ENCODE measurements around the gene NUDT14.

Gene NUDT14

DNA sequence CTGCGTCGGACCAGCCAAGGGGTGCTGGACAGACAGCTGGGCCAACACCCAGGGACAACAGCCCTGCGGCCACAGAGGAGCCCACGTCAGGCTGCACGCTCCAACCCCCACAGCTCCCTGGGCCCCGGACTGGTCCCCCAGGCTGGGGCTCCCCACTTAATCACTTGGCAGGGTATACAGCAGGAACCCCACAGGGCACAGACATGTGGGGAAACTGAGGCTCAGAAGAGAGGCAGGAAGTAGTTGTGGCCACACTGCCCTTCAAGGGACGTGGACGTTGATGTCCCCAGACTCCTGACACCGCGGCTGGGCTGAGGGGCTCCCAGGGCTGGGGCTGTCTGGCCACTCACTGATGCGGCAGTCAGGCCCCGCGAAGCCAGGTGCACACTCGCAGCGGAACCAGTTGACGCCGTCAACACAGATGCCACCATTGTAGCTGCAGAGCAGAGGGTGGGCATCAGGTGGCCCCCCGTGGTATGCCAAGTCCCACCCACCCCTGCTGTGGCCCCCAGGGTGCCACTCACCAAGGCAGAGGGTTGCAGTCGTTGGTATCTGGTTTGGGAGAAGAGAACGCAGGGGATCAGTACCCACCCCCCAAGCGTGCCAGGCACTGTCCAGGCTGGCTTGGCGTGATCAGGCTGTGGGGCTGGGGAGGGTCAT lies 34.0 kb downstream of the NUDT14 start:
- no peak for DNase-seq (ENCODE audit: low spot score)

DNA sequence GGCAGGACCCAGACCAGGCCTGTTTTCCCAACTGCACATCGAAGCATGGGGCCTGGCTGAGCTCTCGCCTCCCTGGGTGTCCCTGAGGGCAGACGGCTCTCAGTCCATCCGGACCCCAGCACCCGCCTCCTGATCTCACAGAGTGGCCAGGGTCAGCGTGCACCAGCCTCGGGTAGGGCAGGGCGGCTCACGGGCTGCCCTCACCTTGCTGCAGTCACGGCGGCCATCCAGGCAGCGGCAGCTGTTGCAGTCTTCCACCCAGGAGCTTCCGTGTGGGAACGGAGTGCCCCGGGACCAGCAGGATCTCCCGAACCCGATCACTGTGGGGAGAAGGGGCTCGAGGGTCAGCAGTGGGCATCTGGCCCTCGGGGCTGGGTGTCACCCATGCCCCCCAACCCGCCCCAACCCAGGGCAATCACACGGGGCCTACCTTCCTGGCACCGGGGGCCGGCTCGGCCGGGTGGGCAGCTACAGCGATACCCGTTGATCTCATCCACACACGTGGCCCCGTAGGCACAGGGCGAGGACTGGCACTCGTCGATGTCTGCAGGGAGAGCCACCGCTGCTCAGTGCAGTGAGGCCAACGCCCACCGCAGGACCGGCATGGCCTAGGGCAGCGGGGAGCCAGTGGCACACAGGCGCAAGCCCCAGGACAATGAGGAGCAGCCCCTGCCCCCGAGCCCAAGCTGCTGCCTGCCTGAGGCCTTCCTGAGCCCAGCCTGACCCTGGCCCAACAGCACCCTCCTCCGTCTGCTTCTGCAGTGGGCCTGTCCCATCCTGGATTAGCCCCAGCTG lies 34.7 kb downstream of the NUDT14 start:
- DNase-seq (ENCODE audit: low spot score), result no peak

DNA sequence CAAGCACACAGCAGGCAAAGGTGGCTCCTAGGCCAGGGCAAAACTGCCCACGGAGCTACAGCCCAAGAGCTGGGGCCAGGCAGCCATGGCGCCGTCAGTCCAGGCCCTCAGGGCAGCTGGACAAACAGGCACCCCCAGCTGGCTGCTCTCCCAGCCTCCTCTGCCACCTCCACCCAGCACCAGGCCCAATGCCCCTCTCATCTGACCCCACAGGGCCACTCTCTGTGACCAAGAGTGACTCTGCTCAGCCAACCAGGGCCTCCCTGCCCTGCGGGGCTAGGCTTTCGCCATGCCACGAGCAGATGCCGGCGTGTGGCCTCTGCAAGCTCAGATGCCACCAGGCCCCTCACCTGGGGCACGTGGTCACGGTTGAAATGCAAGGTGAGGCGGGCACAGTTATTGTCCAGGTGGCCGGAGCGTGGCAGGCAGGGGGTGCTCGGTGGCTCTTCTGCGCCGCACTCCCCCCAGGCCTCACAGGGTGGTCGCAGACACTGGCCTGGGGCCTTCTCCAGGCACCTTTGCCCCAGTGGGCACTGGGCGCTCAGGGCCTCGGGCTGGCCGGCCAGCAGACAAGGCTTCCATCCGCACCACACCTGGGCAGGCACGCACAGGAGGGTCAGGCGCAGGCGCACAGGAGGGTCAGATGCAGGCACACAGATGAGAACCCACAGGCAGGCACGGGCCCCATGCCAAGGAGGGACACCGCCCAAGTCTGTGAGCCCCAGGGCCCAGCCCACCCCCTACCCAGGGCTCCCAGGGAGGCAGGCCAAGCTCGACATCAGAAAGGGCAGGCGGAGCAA lies 35.5 kb downstream of the NUDT14 start:
- no peak for DNase-seq (ENCODE audit: low spot score)

DNA sequence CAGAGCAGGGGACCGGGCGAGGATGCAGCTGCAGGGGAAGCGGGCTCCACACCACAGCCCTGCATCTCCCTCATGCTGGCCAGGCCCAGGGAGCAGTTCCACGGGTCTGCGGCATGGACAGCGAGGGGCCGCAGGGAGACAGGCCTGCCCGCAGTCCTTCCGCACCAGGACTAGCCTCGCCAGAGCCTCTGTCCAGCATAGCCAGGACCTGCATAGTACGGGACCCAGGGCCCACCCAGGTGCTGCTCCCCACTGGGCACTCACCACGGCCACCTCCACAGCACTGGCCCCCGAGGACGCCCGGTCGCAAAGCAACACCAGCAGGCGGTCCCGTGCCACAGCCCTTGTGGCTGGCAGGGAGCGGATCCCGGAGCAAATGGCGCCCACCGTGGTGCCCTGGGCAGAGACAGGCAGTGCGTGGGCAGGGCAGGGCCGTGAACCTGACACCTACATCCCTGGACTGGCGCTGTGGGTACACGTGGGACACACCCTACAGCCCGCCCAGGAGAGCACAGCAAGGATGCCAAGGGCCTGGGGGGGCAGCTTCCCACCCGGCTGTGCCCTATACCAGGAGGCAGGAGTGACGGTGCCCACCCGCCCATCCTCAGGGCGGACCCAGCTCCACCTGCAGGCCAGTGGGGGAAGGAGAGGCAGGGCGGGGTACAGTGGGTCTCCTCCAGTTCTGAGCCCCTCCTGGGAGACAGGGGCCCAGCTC lies 36.3 kb downstream of the NUDT14 start:
- DNase-seq (ENCODE audit: low spot score), result no peak

DNA sequence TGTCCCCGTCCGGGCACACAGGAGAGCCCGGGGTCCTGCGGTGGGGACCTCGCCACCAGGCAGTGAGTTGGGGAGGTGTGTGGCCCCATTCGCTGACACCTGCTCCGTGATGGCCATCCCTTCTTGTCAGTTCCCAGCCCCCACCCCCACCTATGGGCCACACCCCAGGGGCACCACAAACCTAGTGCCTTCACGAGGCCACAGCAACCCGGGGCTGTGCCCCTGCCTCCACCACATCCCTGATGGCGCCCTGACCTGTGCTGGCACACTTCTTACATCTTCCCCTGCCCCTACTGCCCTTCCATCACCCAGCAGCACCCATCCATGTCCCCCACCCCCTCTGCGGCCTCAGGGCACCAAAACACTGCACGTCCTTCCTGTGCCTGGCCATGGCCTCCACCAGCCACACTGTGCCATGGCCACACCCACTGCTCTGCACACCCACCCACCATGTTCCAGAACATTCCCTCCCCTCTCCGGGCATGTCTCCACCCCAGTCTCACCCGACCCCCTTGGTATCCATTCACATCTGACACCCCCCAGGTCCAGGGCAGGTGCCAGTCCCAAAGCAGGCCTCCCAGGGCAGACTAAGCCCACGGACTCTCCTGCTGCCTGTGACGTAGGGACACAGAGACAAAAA lies 37.0 kb downstream of the NUDT14 start:
- DNase-seq (ENCODE audit: low spot score), result no peak

DNA sequence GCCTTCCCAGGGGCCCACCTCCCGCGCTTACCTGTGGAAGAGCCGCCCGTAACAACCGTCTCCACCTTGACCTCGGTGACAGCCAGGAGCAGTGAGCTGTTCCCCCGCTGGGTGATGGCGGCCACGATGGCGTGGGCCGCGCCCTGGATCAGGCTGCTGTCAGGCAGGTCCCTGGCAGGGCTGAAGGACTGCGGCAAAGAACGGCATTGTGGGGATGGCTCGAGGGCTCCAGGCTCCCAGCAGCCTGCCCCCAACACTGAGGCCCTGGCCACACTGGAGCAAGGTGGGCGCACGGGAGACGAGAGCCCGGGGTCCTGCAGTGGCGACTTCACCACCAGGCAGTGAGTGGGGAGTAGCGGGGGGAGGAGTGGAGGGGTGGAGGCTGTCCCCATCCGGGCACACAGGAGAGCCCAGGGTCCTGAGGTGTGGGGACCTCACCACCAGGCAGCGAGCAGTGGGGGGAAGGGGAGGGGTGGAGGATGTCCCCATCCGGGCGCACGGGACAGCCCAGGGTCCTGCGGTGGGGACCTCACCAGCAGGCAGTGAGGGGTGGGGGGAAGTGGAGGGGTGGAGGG lies 37.6 kb downstream of the NUDT14 start:
- DNase-seq (ENCODE audit: low spot score), result no peak

DNA sequence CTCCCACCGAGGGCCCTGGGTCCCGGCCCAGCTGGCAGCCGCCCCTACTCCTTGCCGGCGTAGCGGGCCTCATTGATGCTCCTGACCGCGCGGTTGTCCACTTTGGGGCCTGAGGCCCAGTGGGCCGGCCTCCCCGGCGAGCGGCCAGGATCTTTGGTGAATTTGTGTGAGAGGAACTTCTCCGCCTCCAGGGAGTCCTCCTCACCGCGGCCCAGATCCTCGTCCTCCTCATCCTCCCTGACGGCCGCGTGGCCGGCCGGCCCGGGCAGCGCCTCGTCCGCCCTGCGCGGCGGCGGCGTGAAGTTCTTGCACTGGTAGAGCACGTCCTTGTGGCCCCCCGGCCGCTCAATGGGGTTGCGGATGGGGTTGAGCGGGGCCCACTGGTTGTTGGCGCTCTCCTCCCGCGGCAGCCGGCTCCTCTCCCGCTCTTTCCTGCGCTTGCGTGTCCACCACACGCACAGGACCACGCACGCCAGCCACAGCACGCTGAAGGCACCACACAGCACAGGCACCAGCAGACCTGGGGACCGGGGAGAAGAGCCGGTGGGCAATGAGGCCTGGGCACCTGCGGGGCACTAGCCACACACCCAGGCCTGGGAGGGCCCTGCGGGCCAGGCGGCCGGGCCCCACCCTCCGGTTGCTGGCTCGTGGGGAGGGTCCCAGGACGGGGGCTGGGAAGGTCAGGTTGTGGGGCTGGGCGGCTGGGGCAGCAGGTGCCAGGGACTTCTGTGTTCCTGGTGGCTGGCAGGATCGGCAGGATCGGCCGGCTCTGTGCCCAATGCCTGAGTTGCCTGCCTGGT lies 38.3 kb downstream of the NUDT14 start:
- no peak for DNase-seq (ENCODE audit: low spot score)

DNA sequence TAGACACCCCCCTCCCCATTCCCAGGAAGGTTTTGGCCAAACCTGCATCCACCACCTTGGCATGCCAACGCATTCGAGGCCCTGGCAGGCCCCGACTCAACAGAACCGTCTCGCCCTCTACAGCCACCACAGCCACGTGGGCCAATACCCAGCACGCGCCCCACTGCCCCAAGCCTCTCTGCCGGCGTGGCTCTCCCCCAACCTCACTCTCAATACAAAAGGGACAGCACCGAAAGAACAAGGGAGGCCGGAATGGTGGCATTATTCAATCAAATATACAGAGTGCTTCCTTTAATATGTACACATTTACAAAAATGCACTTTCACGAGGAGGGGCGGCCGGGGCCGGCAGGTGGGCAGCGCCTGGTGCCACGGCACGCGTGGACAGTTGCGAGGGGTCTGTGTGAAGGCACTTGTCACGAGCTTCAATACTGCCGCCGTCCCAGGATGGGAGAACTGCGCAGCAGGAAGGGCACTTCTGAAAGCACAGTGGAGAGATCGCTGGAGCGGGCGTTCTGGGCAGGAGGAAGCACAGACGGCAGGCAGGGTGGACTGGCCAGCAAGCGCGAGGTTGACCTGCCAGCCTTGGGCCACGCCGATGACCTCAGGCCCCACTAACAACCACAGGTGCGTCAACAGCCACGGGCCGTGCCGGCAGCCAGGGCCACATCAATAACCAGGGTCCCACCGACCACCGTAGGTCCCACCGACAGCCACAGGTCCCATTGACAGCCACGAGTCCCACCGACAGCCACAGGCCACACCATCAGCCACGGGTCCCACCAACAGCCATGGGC lies 39.4 kb downstream of the NUDT14 start:
- no peak for DNase-seq (ENCODE audit: low spot score)

DNA sequence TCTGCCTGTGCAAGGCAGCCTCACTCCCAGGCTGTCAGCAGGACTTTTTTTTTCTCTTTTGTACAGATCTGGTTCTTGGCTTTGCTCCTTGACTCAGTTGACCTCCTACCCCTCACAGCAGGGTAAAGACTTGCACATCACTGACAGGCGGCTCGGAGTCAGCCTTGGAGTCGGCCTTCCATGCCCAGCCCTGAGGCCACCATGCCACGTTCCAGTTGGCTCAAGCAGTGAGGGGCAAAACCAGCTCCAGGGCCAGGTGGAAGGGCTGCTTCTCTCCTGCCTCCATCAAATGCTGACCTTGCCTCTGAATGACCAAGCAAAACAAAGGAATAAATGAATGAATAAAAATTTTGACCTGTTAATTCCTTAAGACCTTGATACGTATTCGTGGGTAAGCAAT lies 40.1 kb downstream of the NUDT14 start:
- no peak for DNase-seq (ENCODE audit: low spot score)

DNA sequence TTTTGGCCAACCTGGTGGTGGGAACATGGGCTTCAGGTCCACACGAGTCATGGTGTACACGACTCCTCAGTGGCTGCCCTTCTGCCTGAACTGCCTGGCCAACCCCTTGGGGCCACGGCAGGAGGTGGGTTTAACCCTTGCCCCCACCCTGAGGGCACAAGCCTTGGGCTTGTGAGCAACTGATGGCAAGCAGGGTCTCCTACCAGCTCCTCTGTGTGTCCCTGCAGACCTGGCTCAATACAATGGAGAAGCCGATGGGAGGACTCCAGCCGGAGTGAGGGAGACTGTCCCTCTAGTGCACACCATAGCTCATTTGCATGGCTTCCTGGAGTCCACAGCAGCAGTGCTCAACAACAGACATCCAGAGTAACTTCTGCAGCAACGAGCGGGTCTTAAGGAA lies 40.5 kb downstream of the NUDT14 start:
- DNase-seq (ENCODE audit: low spot score), result no peak

DNA sequence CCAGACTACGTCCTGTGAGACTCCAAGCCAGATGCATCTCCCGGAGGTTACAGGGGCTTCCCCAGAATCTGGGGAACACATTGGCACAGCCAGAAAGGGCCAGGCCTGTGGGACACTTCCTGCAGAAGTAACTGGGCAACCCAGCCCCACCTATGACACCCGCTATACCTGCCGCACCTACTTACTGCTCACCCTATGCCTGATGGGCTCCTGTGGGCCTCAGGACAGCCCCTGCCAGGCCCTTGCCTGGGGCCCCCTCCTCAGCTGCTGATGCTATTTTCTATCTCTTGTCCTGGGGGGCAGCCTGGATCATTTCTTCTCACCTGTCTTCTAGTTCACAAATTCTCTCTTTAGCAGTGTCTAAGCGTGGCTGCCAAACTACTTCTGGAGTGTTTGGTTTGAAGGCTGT lies 41.3 kb downstream of the NUDT14 start:
- no peak for DNase-seq (ENCODE audit: low spot score)

DNA sequence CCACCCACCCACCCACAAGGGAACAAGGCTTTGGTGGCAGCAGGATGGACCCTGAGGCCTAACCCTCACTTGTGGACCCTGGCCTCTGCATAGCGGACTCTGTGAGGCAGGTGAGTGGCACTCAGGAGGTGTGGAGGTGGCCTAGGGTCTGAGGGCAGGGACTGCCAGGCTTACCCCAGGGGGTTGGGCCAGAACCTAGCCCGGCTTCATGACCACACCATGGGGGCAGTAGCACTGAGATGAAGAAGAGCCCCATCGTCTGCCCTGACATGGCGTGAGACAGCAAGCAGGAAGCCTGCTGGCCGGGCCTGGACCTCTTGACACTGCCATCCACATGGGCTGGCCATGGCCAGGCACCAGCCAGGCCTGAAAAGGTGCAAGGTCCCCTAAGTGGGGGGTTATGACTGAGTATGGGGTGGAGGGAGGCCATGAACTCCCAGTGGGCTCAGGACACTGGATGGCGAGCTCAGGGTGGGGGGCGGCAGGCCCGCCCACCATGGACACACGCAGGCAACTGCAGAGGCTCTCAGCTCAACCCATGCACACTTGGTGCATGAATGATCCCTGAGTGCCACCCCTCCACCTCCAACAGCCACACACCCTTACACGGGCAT lies 41.8 kb downstream of the NUDT14 start:
- DNase-seq (ENCODE audit: low spot score), result no peak

DNA sequence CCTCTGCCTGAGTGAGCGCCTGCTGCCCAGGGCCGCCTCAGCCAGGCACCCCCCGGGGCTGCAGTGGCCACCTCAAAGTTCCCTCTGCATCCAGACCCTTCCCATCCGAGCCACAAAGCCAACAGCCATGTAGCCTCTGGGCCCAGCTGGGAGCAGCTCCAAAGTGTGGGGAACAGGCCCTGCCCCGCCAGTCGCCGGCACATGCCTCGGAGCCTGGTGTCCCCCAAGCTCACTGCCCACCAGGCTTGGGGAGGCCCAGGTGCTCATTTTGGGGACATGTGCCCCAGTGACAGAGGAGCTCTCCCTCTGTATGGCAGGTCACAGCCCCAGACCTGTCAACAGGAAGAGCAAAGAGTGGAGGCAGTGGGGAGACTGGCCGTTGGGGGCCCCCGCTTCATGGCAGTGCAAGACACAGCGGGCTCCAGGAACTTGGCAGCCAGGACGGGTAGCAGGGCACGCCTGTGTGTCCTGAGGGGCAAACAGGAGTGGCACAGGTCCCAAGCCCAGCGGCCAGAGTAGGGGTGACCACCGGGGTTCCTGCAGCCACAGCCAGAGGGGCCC lies 42.5 kb downstream of the NUDT14 start:
- DNase-seq (ENCODE audit: low spot score), result no peak

DNA sequence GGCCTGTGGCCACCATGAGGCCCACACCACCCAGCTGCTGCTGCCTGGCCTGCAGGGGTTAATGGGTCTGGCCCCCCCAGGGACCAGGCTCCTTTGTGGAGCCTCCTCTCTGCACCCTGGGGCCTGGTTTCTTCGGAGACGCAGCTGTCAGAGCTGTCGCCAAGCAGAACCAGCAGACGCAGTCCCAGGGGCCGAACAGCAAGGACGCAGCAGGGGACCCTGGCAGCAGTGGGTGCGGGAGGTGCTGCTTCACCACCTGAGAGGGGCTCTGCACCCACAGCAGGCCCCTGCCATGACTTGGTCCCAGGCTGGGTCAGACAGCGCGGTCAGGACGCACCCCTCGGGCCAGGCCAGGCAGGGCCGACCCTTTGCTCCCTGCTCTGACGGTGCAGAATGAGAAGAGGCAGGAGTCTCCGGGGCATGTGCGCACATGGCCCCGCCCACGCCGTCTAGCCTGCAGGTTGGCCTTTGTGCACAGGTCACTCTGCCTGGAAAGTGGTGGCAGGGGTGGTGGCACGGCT lies 43.0 kb downstream of the NUDT14 start:
- DNase-seq (ENCODE audit: low spot score), result no peak

DNA sequence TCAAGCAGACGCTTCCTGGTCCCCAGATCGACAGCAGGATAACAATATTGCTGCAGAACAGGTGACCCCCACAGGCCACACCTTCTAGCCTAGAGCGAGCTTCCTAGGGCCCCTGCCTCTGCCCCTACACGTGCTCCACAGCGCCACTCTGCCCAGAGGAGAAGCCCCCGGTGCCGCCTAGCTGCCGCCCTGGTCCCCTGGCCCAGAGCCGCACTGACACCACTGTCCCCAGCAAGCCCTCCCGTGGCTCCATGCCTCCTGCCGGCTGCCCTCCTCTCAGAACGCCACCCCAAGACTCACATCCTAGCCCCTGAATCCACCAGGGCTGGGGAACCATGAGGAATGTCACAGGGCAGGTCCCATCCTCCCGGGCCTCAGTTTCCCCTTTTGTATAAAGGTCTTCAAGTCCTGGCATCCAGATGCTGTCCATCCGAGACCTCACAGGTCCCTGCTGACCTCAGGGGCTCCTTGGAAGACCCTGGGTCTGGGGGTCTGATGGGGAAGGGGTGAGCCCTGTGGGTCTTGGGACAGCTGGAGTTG lies 43.6 kb downstream of the NUDT14 start:
- DNase-seq (ENCODE audit: low spot score), result no peak

DNA sequence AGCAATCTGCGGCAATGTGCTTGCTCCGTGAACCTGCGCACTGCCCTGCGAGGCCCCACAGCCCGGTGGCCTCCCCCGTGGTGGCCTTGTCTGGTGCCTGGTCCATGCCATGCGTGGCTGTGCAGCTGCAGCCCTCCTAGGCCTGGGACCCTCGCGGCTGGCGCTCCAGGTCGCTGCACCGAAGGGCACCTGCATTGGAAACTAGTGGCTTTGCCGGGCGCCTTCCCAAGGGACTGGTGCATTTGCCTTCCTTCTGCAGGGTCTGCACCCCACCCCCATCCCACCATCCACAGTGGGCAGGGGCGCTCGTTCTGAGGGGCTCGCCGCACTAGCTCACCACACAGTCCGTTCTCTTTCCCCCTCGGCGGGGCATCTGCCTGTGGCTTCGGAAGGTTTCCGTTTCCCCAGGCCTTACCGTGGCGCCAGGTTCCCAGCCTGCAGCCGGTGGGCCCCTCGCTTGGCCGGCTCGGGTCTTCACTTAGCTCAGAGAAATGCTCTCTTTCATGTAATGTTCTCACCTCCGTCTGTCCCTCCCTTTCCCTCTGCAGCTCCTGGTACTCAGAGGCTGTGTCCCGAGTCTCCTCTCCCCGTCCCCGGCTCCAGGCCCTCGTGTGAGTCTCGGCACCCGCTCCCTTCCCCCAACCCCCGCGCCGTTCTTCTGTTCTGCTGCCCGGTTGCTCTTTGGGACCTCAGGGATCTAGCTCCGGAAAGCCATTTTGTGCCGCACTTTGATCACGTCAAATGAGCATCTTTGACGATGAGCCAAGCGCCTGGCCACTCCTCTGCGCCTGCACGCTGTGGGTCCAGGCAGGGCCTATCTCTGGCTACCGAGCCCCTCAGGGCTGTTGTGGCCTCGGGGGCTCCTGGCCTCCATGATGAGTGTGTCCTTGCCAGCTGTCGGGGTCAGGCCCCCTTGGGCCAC lies 44.5 kb downstream of the NUDT14 start:
- DNase-seq (ENCODE audit: low spot score), result no peak

DNA sequence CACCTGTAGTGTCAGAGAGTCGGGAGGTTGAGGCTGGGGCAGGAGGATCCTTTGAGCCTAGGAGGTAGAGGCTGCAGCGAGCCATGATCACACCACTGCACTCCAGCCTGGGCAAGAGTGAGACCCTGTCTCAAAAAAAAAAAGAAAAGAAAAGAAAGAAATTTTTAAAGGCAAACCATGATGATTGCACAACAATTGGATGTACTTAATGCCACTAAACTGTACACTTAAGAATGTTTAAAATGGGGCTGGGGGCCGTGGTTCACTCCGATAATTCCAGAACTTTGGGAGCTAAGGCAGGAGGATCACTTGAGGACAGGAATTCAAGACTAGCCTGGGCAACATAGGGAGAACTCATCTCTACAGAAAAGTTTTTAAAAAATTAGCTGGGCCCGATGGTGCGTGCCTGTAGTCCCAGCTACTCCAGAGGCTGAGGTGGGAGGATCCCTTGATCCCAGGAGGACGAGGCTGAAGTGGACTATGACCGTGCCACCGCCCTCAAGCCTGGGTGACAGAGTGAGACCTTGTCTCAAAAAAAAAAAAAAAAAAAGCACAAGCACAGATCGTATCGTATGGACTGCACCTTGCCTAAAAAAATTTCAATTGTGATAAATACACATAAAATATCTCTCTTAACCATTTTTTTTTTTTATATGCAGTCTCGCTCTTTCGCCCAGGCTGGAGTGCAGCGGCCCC lies 45.3 kb downstream of the NUDT14 start:
- DNase-seq (ENCODE audit: low spot score), result no peak
